ENCODE measurements around the gene SCG2. TPM values are rescaled to one million over a fixed set of nuclear protein-coding genes. Genes with fewer than 3 reads are reported as not detected.

The SCG2 gene
- total RNA-seq, 1 experiment from 2014 or later = 0.11 TPM

GRCh38 chr2:223607476-223607875 is 5.3 kb upstream of the SCG2 start (continued):
- TF ChIP-seq, protein P1, sequence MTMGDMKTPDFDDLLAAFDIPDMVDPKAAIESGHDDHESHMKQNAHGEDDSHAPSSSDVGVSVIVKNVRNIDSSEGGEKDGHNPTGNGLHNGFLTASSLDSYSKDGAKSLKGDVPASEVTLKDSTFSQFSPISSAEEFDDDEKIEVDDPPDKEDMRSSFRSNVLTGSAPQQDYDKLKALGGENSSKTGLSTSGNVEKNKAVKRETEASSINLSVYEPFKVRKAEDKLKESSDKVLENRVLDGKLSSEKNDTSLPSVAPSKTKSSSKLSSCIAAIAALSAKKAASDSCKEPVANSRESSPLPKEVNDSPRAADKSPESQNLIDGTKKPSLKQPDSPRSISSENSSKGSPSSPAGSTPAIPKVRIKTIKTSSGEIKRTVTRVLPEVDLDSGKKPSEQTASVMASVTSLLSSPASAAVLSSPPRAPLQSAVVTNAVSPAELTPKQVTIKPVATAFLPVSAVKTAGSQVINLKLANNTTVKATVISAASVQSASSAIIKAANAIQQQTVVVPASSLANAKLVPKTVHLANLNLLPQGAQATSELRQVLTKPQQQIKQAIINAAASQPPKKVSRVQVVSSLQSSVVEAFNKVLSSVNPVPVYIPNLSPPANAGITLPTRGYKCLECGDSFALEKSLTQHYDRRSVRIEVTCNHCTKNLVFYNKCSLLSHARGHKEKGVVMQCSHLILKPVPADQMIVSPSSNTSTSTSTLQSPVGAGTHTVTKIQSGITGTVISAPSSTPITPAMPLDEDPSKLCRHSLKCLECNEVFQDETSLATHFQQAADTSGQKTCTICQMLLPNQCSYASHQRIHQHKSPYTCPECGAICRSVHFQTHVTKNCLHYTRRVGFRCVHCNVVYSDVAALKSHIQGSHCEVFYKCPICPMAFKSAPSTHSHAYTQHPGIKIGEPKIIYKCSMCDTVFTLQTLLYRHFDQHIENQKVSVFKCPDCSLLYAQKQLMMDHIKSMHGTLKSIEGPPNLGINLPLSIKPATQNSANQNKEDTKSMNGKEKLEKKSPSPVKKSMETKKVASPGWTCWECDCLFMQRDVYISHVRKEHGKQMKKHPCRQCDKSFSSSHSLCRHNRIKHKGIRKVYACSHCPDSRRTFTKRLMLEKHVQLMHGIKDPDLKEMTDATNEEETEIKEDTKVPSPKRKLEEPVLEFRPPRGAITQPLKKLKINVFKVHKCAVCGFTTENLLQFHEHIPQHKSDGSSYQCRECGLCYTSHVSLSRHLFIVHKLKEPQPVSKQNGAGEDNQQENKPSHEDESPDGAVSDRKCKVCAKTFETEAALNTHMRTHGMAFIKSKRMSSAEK (CRISPR knock-in tag; IDR thresholded peaks at IDR 0.05; ENCODE audit: borderline replicate concordance) = no peak
- TF ChIP-seq, protein P2, sequence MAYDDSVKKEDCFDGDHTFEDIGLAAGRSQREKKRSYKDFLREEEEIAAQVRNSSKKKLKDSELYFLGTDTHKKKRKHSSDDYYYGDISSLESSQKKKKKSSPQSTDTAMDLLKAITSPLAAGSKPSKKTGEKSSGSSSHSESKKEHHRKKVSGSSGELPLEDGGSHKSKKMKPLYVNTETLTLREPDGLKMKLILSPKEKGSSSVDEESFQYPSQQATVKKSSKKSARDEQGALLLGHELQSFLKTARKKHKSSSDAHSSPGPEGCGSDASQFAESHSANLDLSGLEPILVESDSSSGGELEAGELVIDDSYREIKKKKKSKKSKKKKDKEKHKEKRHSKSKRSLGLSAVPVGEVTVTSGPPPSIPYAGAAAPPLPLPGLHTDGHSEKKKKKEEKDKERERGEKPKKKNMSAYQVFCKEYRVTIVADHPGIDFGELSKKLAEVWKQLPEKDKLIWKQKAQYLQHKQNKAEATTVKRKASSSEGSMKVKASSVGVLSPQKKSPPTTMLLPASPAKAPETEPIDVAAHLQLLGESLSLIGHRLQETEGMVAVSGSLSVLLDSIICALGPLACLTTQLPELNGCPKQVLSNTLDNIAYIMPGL (CRISPR knock-in tag; IDR thresholded peaks at IDR 0.05) = no peak

DNA sequence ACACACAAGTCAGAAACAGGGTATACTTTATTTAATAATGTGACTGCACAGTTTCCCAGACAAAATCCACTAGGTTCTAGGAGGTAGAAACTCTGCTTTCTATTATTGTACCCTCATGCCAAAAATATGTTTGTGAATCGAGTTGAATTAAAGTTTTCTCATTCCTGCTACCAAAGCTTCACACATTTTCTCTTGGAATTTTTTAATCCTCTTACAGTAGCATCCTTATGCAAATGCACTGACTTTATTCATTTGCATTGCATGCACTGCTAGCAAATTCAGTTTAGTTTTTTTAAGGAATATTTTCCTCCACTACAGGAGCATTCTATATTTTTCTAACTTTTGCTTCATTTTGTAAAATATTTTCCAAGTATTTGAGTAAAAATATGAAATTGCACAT is 4.8 kb upstream of the SCG2 start:
- H3K4me1 Mint-ChIP-seq = no peaks in the 10 kb centered on the region
- H3K36me3 Mint-ChIP-seq = no peaks in the 10 kb centered on the region
- ATAC-seq (no peak), DNase-seq (ENCODE audit: low spot score) (no peak)
- ChIA-PET CTCF (no interaction called here), POLR2A (no interaction called here)
- H3K27me3 Mint-ChIP-seq (ENCODE audit: low read depth) = peaks cover 43% of the 10 kb centered on the region
- H3K9me3 Mint-ChIP-seq = no peaks in the 10 kb centered on the region
- no peak for TF ChIP-seq ZNF396 (CRISPR knock-in tag; IDR thresholded peaks at IDR 0.05; ENCODE audit: borderline replicate concordance)
- no peak for TF ChIP-seq SMAD3 (CRISPR knock-in tag; IDR thresholded peaks at IDR 0.05; ENCODE audit: borderline replicate concordance)
- no peak for TF ChIP-seq OVOL2 (CRISPR knock-in tag; IDR thresholded peaks at IDR 0.05; ENCODE audit: borderline replicate concordance)
- TF ChIP-seq CREM (CRISPR knock-in tag; IDR thresholded peaks at IDR 0.05) = no peak
- no peak for TF ChIP-seq ZNF121 (CRISPR knock-in tag; IDR thresholded peaks at IDR 0.05)
- TF ChIP-seq EMX1 (CRISPR knock-in tag; IDR thresholded peaks at IDR 0.05) = no peak
- TF ChIP-seq NFATC4 (CRISPR knock-in tag; IDR thresholded peaks at IDR 0.05) = no peak
- no peak for TF ChIP-seq NFYB (CRISPR knock-in tag; conservative IDR thresholded peaks at IDR 0.05; ENCODE audit: low read depth)
- no peak for TF ChIP-seq MYBL2 (CRISPR knock-in tag; IDR thresholded peaks at IDR 0.05)
- TF ChIP-seq ZMAT4 (CRISPR knock-in tag; IDR thresholded peaks at IDR 0.05) = no peak
- TF ChIP-seq, protein P2 (CRISPR knock-in tag; IDR thresholded peaks at IDR 0.05) = no peak
- no peak for TF ChIP-seq FOXP1 (CRISPR knock-in tag; IDR thresholded peaks at IDR 0.05; ENCODE audit: borderline replicate concordance)
- TF ChIP-seq GRHL2 (CRISPR knock-in tag; IDR thresholded peaks at IDR 0.05; ENCODE audit: insufficient replicate concordance, severe bottlenecking) = no peak
- TF ChIP-seq NR3C1 (CRISPR knock-in tag; conservative IDR thresholded peaks at IDR 0.05; ENCODE audit: low read depth) = no peak
- TF ChIP-seq ATF1 (CRISPR knock-in tag; IDR thresholded peaks at IDR 0.05) = no peak
- no peak for TF ChIP-seq SP1 (CRISPR knock-in tag; conservative IDR thresholded peaks at IDR 0.05)
- TF ChIP-seq, protein P1 (CRISPR knock-in tag; IDR thresholded peaks at IDR 0.05; ENCODE audit: borderline replicate concordance) = no peak
- H3K4me3 Mint-ChIP-seq = no peak overlapping the region
- no peak overlapping the region for H3K27ac Mint-ChIP-seq
